OCI-LY7 (cell line): Measurements from ENCODE around the gene SLX4. TPM values are rescaled to one million over a fixed set of nuclear protein-coding genes. Genes with fewer than 3 reads are reported as not detected.
A peak's percentile ranks its signal among the peaks of the same experiment; 100 is the strongest.

Source experiments
- BruUV-seq: library from RNA; stranded (reverse); fragments of 400-500 nt; replicated peaks from 2 replicates; lab custom pipeline; 2021; lab: Mats Ljungman, UMichigan
- CTCF ChIA-PET: fragments of 300-600 bp; sonication (Branson Sonifier 250); formaldehyde crosslinking; loops from one replicate; lab custom pipeline; 2022; ENCODE audit warnings: antibody characterized with exemption; ENCODE audit not compliant: unreplicated experiment; lab: Charles Lee
- POLR2A ChIA-PET: fragments of 300-600 bp; sonication (Branson Sonifier 250); formaldehyde crosslinking; loops from one replicate; lab custom pipeline; 2022; ENCODE audit warnings: antibody characterized with exemption; lab: Charles Lee
- DNase-seq: peaks from one replicate; pipeline ENCODE4 v3.0.0-alpha.2; 2015; ENCODE audit warnings: low spot score
- H2AFZ ChIP-seq: fragments of 200-600 bp; sonication (generic), shearing (Covaris generic); 2 replicates; pipeline ENCODE4 v1.6.1; 2014; ENCODE audit warnings: mild to moderate bottlenecking, antibody characterized with exemption, low read length, moderate library complexity
- H3K27ac ChIP-seq: fragments of 200-600 bp; sonication (generic); 2 replicates; pipeline ENCODE4 v1.5.1; 2014; ENCODE audit warnings: mixed run types, low read depth, mild to moderate bottlenecking, moderate library complexity, low read length, inconsistent platforms; ENCODE audit not compliant: poor library complexity, severe bottlenecking
- H3K36me3 ChIP-seq: fragments of 200-600 bp; sonication (generic); 2 replicates; pipeline ENCODE4 v1.6.1; 2014; ENCODE audit warnings: mild to moderate bottlenecking, antibody characterized with exemption, low read length, moderate library complexity, mixed read lengths; ENCODE audit not compliant: insufficient read depth
- H3K4me1 ChIP-seq: fragments of 200-600 bp; sonication (generic); 2 replicates; pipeline ENCODE4 v1.5.1; 2014; ENCODE audit warnings: mild to moderate bottlenecking, low read length; ENCODE audit not compliant: insufficient read depth, poor library complexity, severe bottlenecking
- H3K4me2 ChIP-seq: fragments of 200-600 bp; sonication (generic); 2 replicates; pipeline ENCODE4 v1.6.1; 2014; ENCODE audit warnings: mild to moderate bottlenecking, low read length
- H3K4me3 ChIP-seq: fragments of 200-600 bp; sonication (generic); 2 replicates; pipeline ENCODE4 v1.5.1; 2014; ENCODE audit warnings: mild to moderate bottlenecking, low read depth, low read length; ENCODE audit not compliant: poor library complexity, severe bottlenecking
- H3K79me2 ChIP-seq: fragments of 200-600 bp; sonication (generic); 2 replicates; pipeline ENCODE4 v1.6.1; 2016; ENCODE audit warnings: low read depth, mild to moderate bottlenecking, low read length, moderate library complexity, mixed read lengths; ENCODE audit not compliant: insufficient read depth
- H3K9me2 ChIP-seq: fragments of 200-600 bp; sonication (generic); 2 replicates; pipeline ENCODE4 v1.6.1; 2016; ENCODE audit warnings: mild to moderate bottlenecking, low read length, mixed read lengths; ENCODE audit not compliant: insufficient read depth
- H3K9me3 ChIP-seq: fragments of 200-600 bp; sonication (generic); 2 replicates; pipeline ENCODE4 v1.6.1; 2014; ENCODE audit warnings: mild to moderate bottlenecking, mixed run types, low read length, mixed read lengths
- H4K20me1 ChIP-seq: fragments of 200-600 bp; sonication (generic); 2 replicates; pipeline ENCODE4 v1.6.1; 2014; ENCODE audit warnings: mild to moderate bottlenecking, antibody characterized with exemption, low read length, moderate library complexity, mixed read lengths; ENCODE audit not compliant: insufficient read depth
- EZH2phosphoT487 ChIP-seq: fragments of 200-600 bp; sonication (generic); IDR thresholded peaks from 2 replicates; pipeline ENCODE4 v1.6.1; 2018; ENCODE audit warnings: low read depth, borderline replicate concordance, mild to moderate bottlenecking, mixed run types, antibody characterized with exemption, low read length, moderate library complexity, mixed read lengths
- intact Hi-C: fragments of 100-400 bp; cut with micrococcal nuclease; formaldehyde crosslinking; loops from one replicate; pipeline ENCODE4 v1.10.0; 2022; ENCODE audit not compliant: unreplicated experiment
- total RNA-seq, 2 experiments: library from RNA; depleted of rRNA in 1 of 2; stranded (reverse); fragments of >200 nt in 1 of 2; shearing (Covaris generic) in 1 of 2; gene quantifications; 2 replicates each; pipeline ENCODE4 v1.2.3, GENCODE V29; 2014 to 2022
- TF ChIP-seq, protein P1 (sequence below): fragments of 200-600 bp; sonication (generic); conservative IDR thresholded peaks from 2 replicates; pipeline ENCODE4 v1.5.1; 2014; ENCODE audit warnings: mild to moderate bottlenecking, antibody characterized with exemption, low read length, moderate library complexity, mixed read lengths

Gene SLX4
- total RNA-seq, 2 experiments from 2014 or later, result 13.2 to 35.7 TPM

DNA sequence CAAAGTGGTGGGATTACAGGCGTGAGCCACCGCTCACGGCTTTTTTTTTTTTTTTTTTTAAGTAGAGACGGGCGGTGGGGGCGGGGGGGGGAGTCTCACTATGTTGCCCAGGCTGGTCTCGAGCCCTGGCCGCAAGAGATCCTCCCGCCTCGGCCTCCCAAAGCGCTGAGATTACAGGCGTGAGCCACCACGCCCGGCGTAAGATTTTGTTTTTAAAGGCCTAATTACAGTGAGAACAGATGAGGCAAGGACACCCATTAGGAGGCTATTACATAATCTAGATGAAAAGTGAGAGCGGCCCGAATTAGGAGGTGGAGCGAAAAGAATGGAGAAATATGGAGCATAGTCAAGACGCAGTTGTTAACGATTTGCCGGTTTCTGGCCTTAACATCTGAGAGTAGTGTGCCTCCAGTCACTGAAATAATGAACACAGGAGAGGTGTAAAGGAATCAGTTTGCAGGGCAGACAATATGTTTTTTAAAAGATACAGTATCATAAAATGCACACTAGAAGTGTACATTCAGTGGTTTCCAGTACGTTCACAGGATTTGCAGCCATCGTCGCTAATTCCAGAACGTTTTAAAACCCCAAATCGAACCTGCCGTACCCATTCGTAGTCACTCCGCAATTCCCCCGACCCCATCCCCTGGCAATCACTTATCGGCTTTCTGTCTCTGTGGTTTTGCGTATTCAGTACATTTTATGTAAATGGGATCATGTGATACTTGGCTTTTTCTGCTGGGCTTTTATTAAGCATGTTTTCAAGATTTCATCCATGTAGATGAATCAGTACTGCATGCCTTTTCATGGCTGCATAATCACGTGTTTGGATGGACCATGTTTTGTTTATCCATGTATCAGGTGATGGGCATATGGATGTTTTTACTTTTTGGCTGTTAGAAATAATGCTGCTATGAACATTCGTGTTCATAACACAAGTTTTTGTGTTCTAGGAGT lies 1.4 kb upstream of the SLX4 start:
- peak overlapping the region; percentile 93 for H3K4me2 ChIP-seq
- peaks cover 50% of the 10 kb centered on the region for H3K36me3 ChIP-seq
- H3K9me2 ChIP-seq, result no peaks in the 10 kb centered on the region
- no peak for DNase-seq
- peaks cover 4% of the 10 kb centered on the region; the same call in 1 of the 2 replicates for H3K9me3 ChIP-seq
- peaks cover 87% of the 10 kb centered on the region for H3K79me2 ChIP-seq
- POLR2A ChIA-PET, result interaction anchor here (0.6 to 1.3 kb wide), 9 partner anchors 8 to 515 kb away, joined by 3 to 11 read pairs (median 5); no protein-coding TSS in a partner anchor
- peak overlapping the region; percentile 88 for H3K4me3 ChIP-seq
- TF ChIP-seq, protein P1, sequence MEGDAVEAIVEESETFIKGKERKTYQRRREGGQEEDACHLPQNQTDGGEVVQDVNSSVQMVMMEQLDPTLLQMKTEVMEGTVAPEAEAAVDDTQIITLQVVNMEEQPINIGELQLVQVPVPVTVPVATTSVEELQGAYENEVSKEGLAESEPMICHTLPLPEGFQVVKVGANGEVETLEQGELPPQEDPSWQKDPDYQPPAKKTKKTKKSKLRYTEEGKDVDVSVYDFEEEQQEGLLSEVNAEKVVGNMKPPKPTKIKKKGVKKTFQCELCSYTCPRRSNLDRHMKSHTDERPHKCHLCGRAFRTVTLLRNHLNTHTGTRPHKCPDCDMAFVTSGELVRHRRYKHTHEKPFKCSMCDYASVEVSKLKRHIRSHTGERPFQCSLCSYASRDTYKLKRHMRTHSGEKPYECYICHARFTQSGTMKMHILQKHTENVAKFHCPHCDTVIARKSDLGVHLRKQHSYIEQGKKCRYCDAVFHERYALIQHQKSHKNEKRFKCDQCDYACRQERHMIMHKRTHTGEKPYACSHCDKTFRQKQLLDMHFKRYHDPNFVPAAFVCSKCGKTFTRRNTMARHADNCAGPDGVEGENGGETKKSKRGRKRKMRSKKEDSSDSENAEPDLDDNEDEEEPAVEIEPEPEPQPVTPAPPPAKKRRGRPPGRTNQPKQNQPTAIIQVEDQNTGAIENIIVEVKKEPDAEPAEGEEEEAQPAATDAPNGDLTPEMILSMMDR, result no peak
- no peak for TF ChIP-seq EZH2phosphoT487
- no peaks in the 10 kb centered on the region; the same call in 1 of the 2 replicates for H4K20me1 ChIP-seq
- intact Hi-C loops, result no loop called here
- H3K27ac ChIP-seq, result peak overlapping the region; percentile 90
- CTCF ChIA-PET, result no interaction called here
- no TSS peak for BruUV-seq
- no peak overlapping the region for H2AFZ ChIP-seq
- peaks cover 61% of the 10 kb centered on the region for H3K4me1 ChIP-seq

DNA sequence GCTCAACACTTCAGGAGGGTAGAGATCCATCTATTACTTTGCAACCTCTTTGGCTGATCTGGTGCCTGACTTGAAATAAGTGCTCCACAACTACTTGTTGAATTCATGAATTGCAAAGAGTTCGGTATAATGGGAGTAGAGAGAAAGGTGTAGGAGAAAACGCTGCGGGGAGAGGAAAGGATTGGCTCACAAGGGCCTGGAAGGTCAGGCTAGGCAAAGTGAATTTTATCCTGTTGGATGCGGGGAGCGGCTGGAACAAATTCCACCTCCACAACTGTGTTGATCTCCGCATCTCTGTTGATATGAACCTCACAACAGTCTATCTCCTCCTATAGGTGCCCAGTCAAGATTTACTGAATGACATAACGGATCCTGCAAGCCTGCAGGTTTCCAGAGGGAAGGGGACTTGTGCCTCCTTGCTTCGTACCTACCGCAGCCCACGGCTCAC lies 684 bp downstream of the SLX4 start:
- Histone ChIP-seq H3K79me2 (peaks cover 82% of the 10 kb centered on the region), H3K4me3 (peak overlapping the region; percentile 88), H3K9me3 (no peaks in the 10 kb centered on the region), H2AFZ (no peak overlapping the region; the same call in 1 of the 2 replicates), H3K4me2 (peak overlapping the region; percentile 79), H3K27ac (peak overlapping the region; percentile 70), H4K20me1 (no peaks in the 10 kb centered on the region; the same call in 1 of the 2 replicates), H3K4me1 (peaks cover 66% of the 10 kb centered on the region), H3K9me2 (no peaks in the 10 kb centered on the region), H3K36me3 (peaks cover 46% of the 10 kb centered on the region)
- ChIA-PET POLR2A (interaction anchor here (0.6 kb wide), 1 partner anchor 16 kb away, joined by 4 read pairs; no protein-coding TSS in a partner anchor), CTCF (no interaction called here)
- BruUV-seq, result no TSS peak
- no peak for TF ChIP-seq EZH2phosphoT487
- TF ChIP-seq, protein P1, result no peak
- no peak for DNase-seq
- intact Hi-C loops, result loop anchor here (1.0 to 2.0 kb wide), 3 partner anchors 24 to 84 kb away; no protein-coding TSS in a partner anchor
